ENCODE results near the gene TAF11L10. TPM values are rescaled to one million over a fixed set of nuclear protein-coding genes. Genes with fewer than 3 reads are reported as not detected.
"Not testable (repeated sequence)": the region's sequence is repeated elsewhere in the genome, so short reads cannot be mapped to it uniquely, and the experiment has no call there.

TAF11L10 gene
- not detected for total RNA-seq

DNA sequence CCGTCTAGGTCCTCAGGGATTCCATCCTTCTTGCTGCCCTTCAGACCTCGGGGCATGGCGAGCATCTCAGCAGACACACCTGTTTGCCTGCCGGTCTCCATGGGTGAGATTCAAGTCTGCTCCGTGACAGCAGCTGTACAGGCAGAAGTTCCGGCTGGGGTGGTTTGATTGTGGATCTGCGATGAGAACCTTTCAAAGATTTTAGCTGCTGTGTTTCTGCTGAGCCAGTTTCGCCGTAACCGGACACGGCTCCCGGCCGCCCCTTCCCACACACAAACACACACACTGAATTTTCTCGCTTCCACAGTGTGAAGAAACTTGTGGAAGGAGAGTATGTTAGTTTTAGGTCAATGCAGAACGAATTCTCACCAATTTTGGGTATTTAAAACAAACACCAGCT is at the start of gene TAF11L10:
TSS of gene TAF11L10 (minus strand) at position 101 of the 400 bp plus-strand sequence.
- H3K27me3 ChIP-seq, H3K4me1 ChIP-seq, H3K9me3 ChIP-seq, H3K36me3 ChIP-seq, H3K4me3 ChIP-seq, H3K27ac ChIP-seq, ATAC-seq: not testable (repeated sequence)
- WGBS, 2 donors (ENCODE audit: low coverage in 1 of 2), result no CpG with 5 or more reads among the region's 15 CpGs

DNA sequence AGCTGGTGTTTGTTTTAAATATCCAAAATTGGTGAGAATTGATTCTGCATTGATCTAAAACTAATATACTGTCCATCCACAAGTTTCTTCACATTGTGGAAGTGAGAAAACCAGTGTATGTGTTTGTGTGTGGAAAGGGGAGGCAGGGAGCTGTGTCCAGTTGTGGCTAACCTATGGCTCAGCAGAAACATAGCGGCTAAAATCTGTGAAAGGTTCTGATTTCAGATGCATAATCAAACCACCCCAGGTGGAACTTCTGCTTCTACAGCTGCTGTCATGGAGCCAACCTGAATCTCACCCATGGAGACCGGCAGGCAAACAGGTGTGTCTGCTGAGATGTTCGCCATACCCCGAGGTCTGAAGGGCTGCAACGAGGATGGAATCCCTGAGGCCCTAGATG is 36.5 kb upstream of the TAF11L10 start, which contains the start of gene TAF11L14:
TSS of gene TAF11L14 (plus strand) at position 301 of the 400 bp plus-strand sequence.
- 83 to 88% methylated on average over 1 to 3 of the region's 5 CpGs for WGBS, 2 donors (ENCODE audit: low coverage in 1 of 2)
- Histone ChIP-seq H3K27me3 (no peaks in the 10 kb centered on the region), H3K4me3 (no peak within 1 kb of the TSS), H3K27ac (no peak within 1 kb of the TSS), H3K4me1 (no peaks in the 10 kb centered on the region), H3K9me3 (no peaks in the 10 kb centered on the region), H3K36me3 (no peaks in the 10 kb centered on the region)
- TF ChIP-seq EP300 (IDR thresholded peaks at IDR 0.05) (no peak), POLR2AphosphoS5 (IDR thresholded peaks at IDR 0.05) (no peak), POLR2A (IDR thresholded peaks at IDR 0.05) (no peak)
- TF ChIP-seq, protein P1, sequence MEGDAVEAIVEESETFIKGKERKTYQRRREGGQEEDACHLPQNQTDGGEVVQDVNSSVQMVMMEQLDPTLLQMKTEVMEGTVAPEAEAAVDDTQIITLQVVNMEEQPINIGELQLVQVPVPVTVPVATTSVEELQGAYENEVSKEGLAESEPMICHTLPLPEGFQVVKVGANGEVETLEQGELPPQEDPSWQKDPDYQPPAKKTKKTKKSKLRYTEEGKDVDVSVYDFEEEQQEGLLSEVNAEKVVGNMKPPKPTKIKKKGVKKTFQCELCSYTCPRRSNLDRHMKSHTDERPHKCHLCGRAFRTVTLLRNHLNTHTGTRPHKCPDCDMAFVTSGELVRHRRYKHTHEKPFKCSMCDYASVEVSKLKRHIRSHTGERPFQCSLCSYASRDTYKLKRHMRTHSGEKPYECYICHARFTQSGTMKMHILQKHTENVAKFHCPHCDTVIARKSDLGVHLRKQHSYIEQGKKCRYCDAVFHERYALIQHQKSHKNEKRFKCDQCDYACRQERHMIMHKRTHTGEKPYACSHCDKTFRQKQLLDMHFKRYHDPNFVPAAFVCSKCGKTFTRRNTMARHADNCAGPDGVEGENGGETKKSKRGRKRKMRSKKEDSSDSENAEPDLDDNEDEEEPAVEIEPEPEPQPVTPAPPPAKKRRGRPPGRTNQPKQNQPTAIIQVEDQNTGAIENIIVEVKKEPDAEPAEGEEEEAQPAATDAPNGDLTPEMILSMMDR (IDR thresholded peaks at IDR 0.05), result no peak
- no peak for ATAC-seq

DNA sequence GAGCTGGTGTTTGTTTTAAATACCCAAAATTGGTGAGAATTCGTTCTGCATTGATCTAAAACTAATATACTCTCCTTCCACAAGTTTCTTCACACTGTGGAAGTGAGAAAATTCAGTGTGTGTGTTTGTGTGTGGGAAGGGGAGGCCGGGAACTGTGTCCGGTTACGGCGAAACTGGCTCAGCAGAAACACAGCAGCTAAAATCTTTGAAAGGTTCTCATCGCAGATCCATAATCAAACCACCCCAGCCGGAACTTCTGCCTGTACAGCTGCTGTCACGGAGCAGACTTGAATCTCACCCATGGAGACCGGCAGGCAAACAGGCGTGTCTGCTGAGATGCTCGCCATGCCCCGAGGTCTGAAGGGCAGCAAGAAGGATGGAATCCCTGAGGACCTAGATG is 34.2 kb upstream of the TAF11L10 start, which contains the start of gene TAF11L13:
TSS of gene TAF11L13 (plus strand) at position 301 of the 400 bp plus-strand sequence.
- no CpG with 5 or more reads among the region's 12 CpGs for WGBS, 2 donors (ENCODE audit: low coverage in 1 of 2)
- H3K36me3 ChIP-seq, H3K9me3 ChIP-seq, H3K4me3 ChIP-seq, H3K27me3 ChIP-seq, H3K4me1 ChIP-seq, ATAC-seq, H3K27ac ChIP-seq: not testable (repeated sequence)

DNA sequence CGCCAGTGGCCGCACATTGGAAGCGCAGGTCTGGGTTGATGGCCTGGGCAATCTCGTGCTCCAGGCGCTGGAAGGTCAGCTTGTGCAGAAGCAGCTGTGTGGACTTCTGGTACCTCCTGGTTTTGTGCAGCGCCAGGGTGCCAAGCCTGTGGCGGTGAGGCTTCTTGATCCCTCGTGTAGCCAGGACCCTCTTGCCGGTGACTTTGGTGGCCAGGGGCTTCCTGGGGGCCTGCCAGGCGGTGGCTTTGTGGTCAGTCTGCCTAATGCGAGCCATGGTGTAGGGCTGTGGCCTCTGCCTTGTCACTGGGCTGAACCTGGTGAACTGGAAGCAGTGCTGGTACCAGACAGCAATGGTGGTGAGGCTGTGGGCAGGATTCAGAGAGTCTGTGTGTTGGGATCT is 28.1 kb upstream of the TAF11L10 start:
- H3K27ac ChIP-seq, result no peak overlapping the region
- H3K4me1 ChIP-seq, result no peaks in the 10 kb centered on the region
- ATAC-seq, result no peak
- TF ChIP-seq EP300 (IDR thresholded peaks at IDR 0.05) (no peak), POLR2AphosphoS5 (IDR thresholded peaks at IDR 0.05) (no peak), POLR2A (IDR thresholded peaks at IDR 0.05) (no peak)
- TF ChIP-seq, protein P1 (IDR thresholded peaks at IDR 0.05), result no peak
- H3K27me3 ChIP-seq, result no peaks in the 10 kb centered on the region
- no peaks in the 10 kb centered on the region for H3K9me3 ChIP-seq
- no peaks in the 10 kb centered on the region for H3K36me3 ChIP-seq
- no peak overlapping the region for H3K4me3 ChIP-seq
- WGBS, 2 donors (ENCODE audit: low coverage in 1 of 2), result 100% methylated on average over 2 of the region's 11 CpGs; no CpG with 5 or more reads in 1 of the 2 donors

DNA sequence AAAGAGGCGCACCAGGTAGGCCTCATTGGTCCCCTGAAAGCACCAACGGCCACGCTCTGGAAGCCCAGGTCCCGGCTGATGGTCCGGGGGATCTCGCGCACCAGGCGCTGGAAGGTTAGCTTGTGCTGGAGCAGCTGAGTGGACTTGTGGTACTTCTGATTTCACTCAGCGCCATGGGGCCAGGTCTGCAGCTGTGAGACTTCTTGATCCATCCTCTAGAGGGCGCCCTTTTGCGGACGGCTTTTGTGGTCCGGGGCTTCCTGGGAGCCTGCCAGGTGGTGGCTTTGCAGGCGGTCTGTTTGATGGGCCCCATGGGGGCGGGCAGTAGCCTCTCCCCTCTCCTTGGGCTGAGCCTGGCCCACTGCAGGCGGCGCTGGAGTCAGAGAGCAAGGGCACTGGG is 23.0 kb upstream of the TAF11L10 start:
- H3K27ac ChIP-seq, result no peak overlapping the region
- no peaks in the 10 kb centered on the region for H3K27me3 ChIP-seq
- H3K4me1 ChIP-seq, result no peaks in the 10 kb centered on the region
- WGBS, 2 donors (ENCODE audit: low coverage in 1 of 2), result no CpG with 5 or more reads among the region's 17 CpGs
- no peak for ATAC-seq
- no peak for TF ChIP-seq POLR2AphosphoS5 (IDR thresholded peaks at IDR 0.05)
- TF ChIP-seq, protein P1 (IDR thresholded peaks at IDR 0.05), result no peak
- TF ChIP-seq POLR2A (IDR thresholded peaks at IDR 0.05), result no peak
- TF ChIP-seq EP300 (IDR thresholded peaks at IDR 0.05), result no peak
- no peaks in the 10 kb centered on the region for H3K9me3 ChIP-seq
- H3K36me3 ChIP-seq, result no peaks in the 10 kb centered on the region
- no peak overlapping the region for H3K4me3 ChIP-seq

DNA sequence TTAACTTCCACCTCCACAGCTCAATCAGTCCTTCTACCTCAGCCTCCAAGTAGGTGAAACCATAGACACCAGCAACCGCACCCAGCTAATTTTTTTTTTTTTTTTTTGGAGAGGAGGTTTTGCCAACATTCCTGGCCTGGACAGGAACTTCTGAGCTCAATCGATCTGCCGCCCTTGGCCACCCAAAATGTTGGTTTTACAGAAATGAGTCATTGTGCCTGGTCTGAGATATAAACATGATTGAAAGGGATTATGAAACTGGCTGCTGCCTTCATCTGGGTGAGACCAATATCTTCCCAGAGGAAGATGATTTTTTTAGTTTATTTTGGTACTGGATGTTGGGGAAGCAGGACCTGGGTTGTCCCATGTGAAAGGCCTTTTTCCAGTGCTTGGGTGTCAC is 21.7 kb upstream of the TAF11L10 start:
- H3K27me3 ChIP-seq, result no peaks in the 10 kb centered on the region
- TF ChIP-seq POLR2AphosphoS5 (IDR thresholded peaks at IDR 0.05) (no peak), EP300 (IDR thresholded peaks at IDR 0.05) (no peak), POLR2A (IDR thresholded peaks at IDR 0.05) (no peak)
- TF ChIP-seq, protein P1 (IDR thresholded peaks at IDR 0.05), result no peak
- 95 to 100% methylated on average over 1 to 3 of the region's 3 CpGs for WGBS, 2 donors (ENCODE audit: low coverage in 1 of 2)
- no peaks in the 10 kb centered on the region for H3K4me1 ChIP-seq
- no peak for ATAC-seq
- no peak overlapping the region for H3K4me3 ChIP-seq
- no peaks in the 10 kb centered on the region for H3K9me3 ChIP-seq
- H3K36me3 ChIP-seq, result no peaks in the 10 kb centered on the region
- no peak overlapping the region for H3K27ac ChIP-seq

Data from gastroesophageal sphincter (tissue), 4 donors.